Calu3 (cell line): ENCODE measurements around the gene MMP7. TPM values are rescaled to one million over a fixed set of nuclear protein-coding genes. Genes with fewer than 3 reads are reported as not detected.
A peak's percentile ranks its signal among the peaks of the same experiment; 100 is the strongest.

ENCODE experiments used
- Bru-seq: library from RNA; stranded (reverse); fragments of 400-500 nt; gene quantifications from one replicate; lab custom pipeline; 2021; lab: Mats Ljungman, UMichigan
- BruChase-seq, 2 experiments: library from RNA; stranded (reverse); fragments of 400-500 nt; gene quantifications; one replicate each; lab custom pipeline; 2021; lab: Mats Ljungman, UMichigan
- BruUV-seq: library from RNA; stranded (reverse); fragments of 400-500 nt; replicated peaks from 2 replicates; lab custom pipeline; 2021; lab: Mats Ljungman, UMichigan
- CTCF ChIA-PET: fragments of 300-600 bp; sonication (Branson Sonifier 250); formaldehyde crosslinking; loops from one replicate; lab custom pipeline; 2022; ENCODE audit warnings: antibody characterized with exemption; lab: Charles Lee
- DNase-seq: peaks from one replicate; pipeline ENCODE4 v3.0.0; 2022
- H3K27ac Mint-ChIP-seq: one replicate; pipeline ENCODE4 v1.8.0; 2022; ENCODE audit warnings: mixed read lengths; ENCODE audit not compliant: unreplicated experiment
- H3K27me3 Mint-ChIP-seq: one replicate; pipeline ENCODE4 v1.8.0; 2022; ENCODE audit warnings: mixed read lengths; ENCODE audit not compliant: unreplicated experiment
- H3K36me3 Mint-ChIP-seq: one replicate; pipeline ENCODE4 v1.8.0; 2022; ENCODE audit warnings: mild to moderate bottlenecking, moderate library complexity, mixed read lengths; ENCODE audit not compliant: insufficient read depth, unreplicated experiment
- H3K4me1 Mint-ChIP-seq: one replicate; pipeline ENCODE4 v1.8.0; 2022; ENCODE audit warnings: mild to moderate bottlenecking, low read depth, mixed read lengths; ENCODE audit not compliant: unreplicated experiment
- H3K4me3 Mint-ChIP-seq: one replicate; pipeline ENCODE4 v1.8.0; 2022; ENCODE audit warnings: mild to moderate bottlenecking, low read depth, moderate library complexity, mixed read lengths; ENCODE audit not compliant: unreplicated experiment
- H3K9me3 Mint-ChIP-seq: one replicate; pipeline ENCODE4 v1.8.0; 2022; ENCODE audit warnings: low read depth, mixed read lengths; ENCODE audit not compliant: unreplicated experiment
- intact Hi-C: fragments of 100-400 bp; cut with micrococcal nuclease; formaldehyde crosslinking; loops from one replicate; pipeline ENCODE4 v1.10.0; 2022; ENCODE audit not compliant: unreplicated experiment
- long read RNA-seq: library from polyadenylated mRNA; stranded (forward); transcript quantifications from one replicate; pipeline ENCODE4 v2.0.0, GENCODE V29; 2022
- total RNA-seq: library from RNA; stranded (reverse); gene quantifications from 2 replicates; pipeline ENCODE4 v1.2.3, GENCODE V29; 2022
- TF ChIP-seq, protein P1 (sequence below): fragments of 200-600 bp; IDR thresholded peaks from one replicate; pipeline ENCODE4 v1.8.0; 2022; ENCODE audit warnings: antibody characterized with exemption; ENCODE audit not compliant: unreplicated experiment

MMP7 gene, protein sequence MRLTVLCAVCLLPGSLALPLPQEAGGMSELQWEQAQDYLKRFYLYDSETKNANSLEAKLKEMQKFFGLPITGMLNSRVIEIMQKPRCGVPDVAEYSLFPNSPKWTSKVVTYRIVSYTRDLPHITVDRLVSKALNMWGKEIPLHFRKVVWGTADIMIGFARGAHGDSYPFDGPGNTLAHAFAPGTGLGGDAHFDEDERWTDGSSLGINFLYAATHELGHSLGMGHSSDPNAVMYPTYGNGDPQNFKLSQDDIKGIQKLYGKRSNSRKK
- total RNA-seq (95.5 and 171 TPM in 2 replicates), Bru-seq, nascent RNA (percentile 64 among the genes with signal in this experiment), BruChase-seq, experiment 1, labeled RNA remaining after a 6-hour chase (percentile 89 among the genes with signal in this experiment), BruChase-seq, experiment 2, labeled RNA remaining after a 2-hour chase (percentile 77 among the genes with signal in this experiment)
- long read RNA-seq, transcript MMP7-201 (6 exons, 1,125 nt): major isoform, 202 of 274 reads
- long read RNA-seq, partial matches to known transcripts: 66 of 274 reads
- long read RNA-seq, other reads (novel, unspliced or antisense): 4 of 274 reads

DNA sequence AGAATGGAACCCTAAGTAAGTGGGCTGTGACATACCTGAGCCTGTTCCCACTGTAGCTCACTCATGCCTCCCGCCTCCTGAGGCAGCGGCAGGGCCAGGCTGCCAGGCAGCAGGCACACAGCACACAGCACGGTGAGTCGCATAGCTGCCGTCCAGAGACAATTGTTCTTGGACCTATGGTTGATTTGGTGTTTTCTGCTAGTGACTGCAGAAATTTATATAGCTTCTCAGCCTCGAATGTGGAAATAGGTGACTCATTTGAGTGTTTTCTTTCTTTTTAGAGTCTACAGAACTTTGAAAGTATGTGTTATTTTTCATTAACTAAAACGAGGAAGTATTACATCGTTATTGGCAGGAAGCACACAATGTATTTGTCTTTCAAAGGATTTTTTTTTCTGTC lies at the start of gene MMP7:
MMP7 (minus strand) TSS at position 190 of the 400 bp plus-strand sequence; CDS start at position 143, 47 bp downstream.
- no TSS peak for BruUV-seq
- H3K36me3 Mint-ChIP-seq: no peaks in the 10 kb centered on the region
- peak within 1 kb of the TSS; percentile 68 for H3K27ac Mint-ChIP-seq
- H3K9me3 Mint-ChIP-seq: no peaks in the 10 kb centered on the region
- H3K27me3 Mint-ChIP-seq: no peaks in the 10 kb centered on the region
- intact Hi-C loops: no loop called here
- peak within 1 kb of the TSS; percentile 66 for H3K4me3 Mint-ChIP-seq
- DNase-seq: peak; percentile 53
- TF ChIP-seq, protein P1, sequence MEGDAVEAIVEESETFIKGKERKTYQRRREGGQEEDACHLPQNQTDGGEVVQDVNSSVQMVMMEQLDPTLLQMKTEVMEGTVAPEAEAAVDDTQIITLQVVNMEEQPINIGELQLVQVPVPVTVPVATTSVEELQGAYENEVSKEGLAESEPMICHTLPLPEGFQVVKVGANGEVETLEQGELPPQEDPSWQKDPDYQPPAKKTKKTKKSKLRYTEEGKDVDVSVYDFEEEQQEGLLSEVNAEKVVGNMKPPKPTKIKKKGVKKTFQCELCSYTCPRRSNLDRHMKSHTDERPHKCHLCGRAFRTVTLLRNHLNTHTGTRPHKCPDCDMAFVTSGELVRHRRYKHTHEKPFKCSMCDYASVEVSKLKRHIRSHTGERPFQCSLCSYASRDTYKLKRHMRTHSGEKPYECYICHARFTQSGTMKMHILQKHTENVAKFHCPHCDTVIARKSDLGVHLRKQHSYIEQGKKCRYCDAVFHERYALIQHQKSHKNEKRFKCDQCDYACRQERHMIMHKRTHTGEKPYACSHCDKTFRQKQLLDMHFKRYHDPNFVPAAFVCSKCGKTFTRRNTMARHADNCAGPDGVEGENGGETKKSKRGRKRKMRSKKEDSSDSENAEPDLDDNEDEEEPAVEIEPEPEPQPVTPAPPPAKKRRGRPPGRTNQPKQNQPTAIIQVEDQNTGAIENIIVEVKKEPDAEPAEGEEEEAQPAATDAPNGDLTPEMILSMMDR: no peak
- CTCF ChIA-PET: interaction anchor here (0.6 to 1.3 kb wide), 5 partner anchors 17 to 236 kb away, joined by 3 to 4 read pairs (median 3); no protein-coding TSS in a partner anchor
- H3K4me1 Mint-ChIP-seq: peaks cover 29% of the 10 kb centered on the region

DNA sequence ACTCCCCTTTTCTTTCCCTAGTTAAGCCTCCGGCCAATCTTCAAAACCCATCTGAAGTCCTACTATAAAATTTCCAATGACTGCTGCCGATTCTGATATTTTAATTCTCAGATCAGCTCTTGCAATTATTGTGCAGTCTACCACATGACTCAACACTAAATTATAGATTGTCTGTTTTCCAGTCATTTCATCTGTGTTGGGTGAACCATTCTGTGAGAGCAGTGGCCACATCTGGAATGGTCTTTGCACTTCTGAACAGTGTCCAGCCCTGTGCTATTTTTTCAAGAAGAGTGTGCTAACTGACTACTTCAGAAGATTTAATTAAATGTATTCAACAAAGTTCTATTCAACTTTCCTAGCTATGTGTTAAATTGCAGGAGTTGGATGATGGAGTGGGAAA lies 47.2 kb upstream of the MMP7 start:
- CTCF ChIA-PET: interaction anchor here (1.1 kb wide), 1 partner anchor 14 kb away, joined by 9 read pairs; no protein-coding TSS in a partner anchor
- no peak for DNase-seq
- Mint-ChIP-seq H3K9me3 (no peaks in the 10 kb centered on the region), H3K36me3 (peaks cover 4% of the 10 kb centered on the region), H3K27ac (no peak overlapping the region), H3K27me3 (no peaks in the 10 kb centered on the region), H3K4me3 (no peak overlapping the region), H3K4me1 (peaks cover 28% of the 10 kb centered on the region)
- no TSS peak for BruUV-seq
- TF ChIP-seq, protein P1: no peak
- intact Hi-C loops: no loop called here

DNA sequence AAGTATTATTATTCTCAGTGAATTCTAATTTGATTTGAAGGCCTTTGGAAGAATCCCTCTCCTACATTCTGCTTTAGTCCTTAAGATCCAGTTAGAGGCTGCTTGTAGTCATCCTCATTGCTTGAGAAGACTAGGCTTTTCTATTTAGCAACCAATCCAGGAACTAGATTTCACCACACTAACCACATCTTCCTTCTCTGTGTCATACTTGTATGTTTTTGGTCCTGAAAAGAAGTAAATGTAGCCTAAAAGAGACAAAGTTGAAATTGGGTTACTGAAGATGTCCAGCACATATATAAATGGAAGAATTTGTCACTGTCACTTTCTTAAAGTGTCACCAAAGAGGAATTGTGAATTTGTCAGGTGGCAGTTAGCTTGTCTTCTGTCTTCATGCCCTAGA lies 46.6 kb upstream of the MMP7 start:
- H3K4me3 Mint-ChIP-seq: no peak overlapping the region
- DNase-seq: no peak
- intact Hi-C loops: no loop called here
- no peak overlapping the region for H3K27ac Mint-ChIP-seq
- no TSS peak for BruUV-seq
- peaks cover 22% of the 10 kb centered on the region for H3K4me1 Mint-ChIP-seq
- H3K9me3 Mint-ChIP-seq: peaks cover under 1% of the 10 kb centered on the region
- peaks cover under 1% of the 10 kb centered on the region for H3K36me3 Mint-ChIP-seq
- CTCF ChIA-PET: no interaction called here
- no peaks in the 10 kb centered on the region for H3K27me3 Mint-ChIP-seq
- TF ChIP-seq, protein P1: no peak

DNA sequence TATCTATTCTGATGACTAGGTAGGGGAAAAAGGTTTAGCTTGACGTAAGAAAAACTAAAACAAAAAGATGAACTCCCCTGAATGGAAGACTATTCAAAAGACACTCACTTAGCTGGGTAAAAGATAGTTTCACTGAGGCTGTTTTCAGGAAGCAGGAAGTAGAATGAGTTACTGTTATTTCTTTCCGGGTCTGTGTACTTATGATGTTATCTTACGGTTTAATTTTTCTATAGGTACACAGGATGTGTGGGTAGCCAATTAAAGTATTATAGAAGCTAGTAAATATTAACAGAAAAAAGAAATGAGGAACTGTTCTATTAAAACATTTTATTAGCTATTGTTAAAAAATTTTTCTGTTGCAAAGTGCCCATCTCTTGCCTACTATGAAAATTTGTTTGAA lies 45.8 kb upstream of the MMP7 start:
- Mint-ChIP-seq H3K27ac (no peak overlapping the region), H3K4me1 (peaks cover 16% of the 10 kb centered on the region), H3K9me3 (peaks cover 3% of the 10 kb centered on the region), H3K27me3 (no peaks in the 10 kb centered on the region), H3K36me3 (no peaks in the 10 kb centered on the region), H3K4me3 (no peak overlapping the region)
- no TSS peak for BruUV-seq
- TF ChIP-seq, protein P1: no peak
- intact Hi-C loops: no loop called here
- CTCF ChIA-PET: no interaction called here
- no peak for DNase-seq
